Pancreas (tissue), 10 donors: ENCODE measurements around the gene PCED1B. TPM values are rescaled to one million over a fixed set of nuclear protein-coding genes. Genes with fewer than 3 reads are reported as not detected.
A peak's percentile ranks its signal among the peaks of the same experiment; 100 is the strongest.

Source experiments
- ATAC-seq, 4 donors: fragments of 200-7000 bp; cut with Tn5 transposase; one replicate each; pipeline versions ENCODE4 v1.8.0 to v1.9.1; 2020; ENCODE audit warnings: mild to moderate bottlenecking in 4 of 4, moderate library complexity in 4 of 4
- DNase-seq, 6 donors: peaks; one replicate each; pipeline ENCODE4 v3.0.0-alpha.2; 2020
- FAIRE-seq: peaks from 2 replicates; lab custom pipeline; 2012; peaks lifted over from hg19 to GRCh38; lab: Jason Lieb, UNC
- H3K27ac ChIP-seq, 4 donors: fragments of 200-600 bp; sonication (generic); 1 replicate in 3 of 4; 2 replicates in 1 of 4; pipeline versions ENCODE4 v1.5.0 to v1.8.0; 2020
- H3K27me3 ChIP-seq, 4 donors: fragments of 200-600 bp; one replicate each; pipeline ENCODE4 v1.8.0; 2021
- H3K36me3 ChIP-seq, 3 donors: fragments of 200-600 bp; sonication (generic) in 1 of 3; one replicate each; pipeline versions ENCODE4 v1.5.0 to v1.8.0; 2020 to 2021
- H3K4me1 ChIP-seq, 3 donors: fragments of 200-600 bp; one replicate each; pipeline ENCODE4 v1.8.0; 2021
- H3K4me3 ChIP-seq, 4 donors: fragments of 200-600 bp; sonication (generic) in 2 of 4; one replicate each; pipeline versions ENCODE4 v1.5.0 to v1.8.0; 2020 to 2021
- H3K9me3 ChIP-seq, 4 donors: fragments of 200-600 bp; one replicate each; pipeline ENCODE4 v1.8.0; 2021
- CTCF ChIP-seq, 4 donors: fragments of 200-600 bp; sonication (generic) in 3 of 4; IDR thresholded peaks; one replicate each; pipeline versions ENCODE4 v1.5.0 to v1.8.0; 2021; ENCODE audit warnings: antibody characterized with exemption in 4 of 4
- WGBS, 2 donors: extraction: QIAGEN DNeasy Blood & Tissue Kit; methylation state at CpG; one replicate each; pipeline ENCODE4 v1.1.7; 2013; 5-methylcytosine and 5-hydroxymethylcytosine counted together
- intact Hi-C, 3 donors: fragments of 100-400 bp; cut with DNase I; formaldehyde crosslinking; loops; one replicate each; pipeline versions ENCODE4 v1.11.1 to v1.14.2; 2022
- polyA plus RNA-seq, 2 donors: library from polyadenylated mRNA; stranded (reverse); fragments of 200-250 nt; gene quantifications; one replicate each; pipeline ENCODE4 v1.2.3, GENCODE V29; 2013
- total RNA-seq, 6 donors: library from RNA; stranded (reverse); fragmentation: NEBNext Ultra II Directional in 4 of 6; extraction: Animal tissue kit (Norgen Biotek cat#: 25700) in 4 of 6; gene quantifications; one replicate each; pipeline versions ENCODE4 v1.2.1 to v1.2.4, GENCODE V29; 2021 to 2023
- donor health status: healthy with polysubstance abuse.
- donor health status: DM: no; HTN: no; CAD: no; lungs with moderate emphysema.
- donor health status: DM: no; HTN: no; CAD: no.
- donor health status: control.
- donor health status: control.
- donor health status: Bipolar disorder and iron deficiency.
- donor health status: DM: yes; HTN: yes; CAD: no.
- donor health status: DM: no; HTN: no; CAD: no.
- donor health status: DM: no; HTN: no; CAD: no.
- donor health status: DM: yes; HTN: yes; CAD: no.

PCED1B gene
- total and polyA plus RNA-seq, 8 donors, result 0.71 to 6.4 (median 1.7) TPM

- FAIRE-seq, result no peak
- no peak for ATAC-seq
- H3K27me3 ChIP-seq, result no peaks in the 10 kb centered on the region
- DNase-seq, result no peak
- H3K4me1 ChIP-seq, result peaks cover 16 to 29% (median 28%) of the 10 kb centered on the region in 3 donors
- intact Hi-C loops, result no loop called here
- H3K27ac ChIP-seq, result no peak overlapping the region
- 85 to 87% methylated on average over 2 of the region's 2 CpGs for WGBS, 2 donors
- no peak for TF ChIP-seq CTCF (IDR thresholded peaks at IDR 0.05)
- H3K9me3 ChIP-seq, result no peaks in the 10 kb centered on the region
- H3K4me3 ChIP-seq, result no peak overlapping the region
- H3K36me3 ChIP-seq, result no peaks in the 10 kb centered on the region
Measured at GRCh38 chr12:47160316-47161244, 81.2 kb downstream of the PCED1B start.

- no peak overlapping the region for H3K4me3 ChIP-seq
- DNase-seq, result no peak
- H3K27ac ChIP-seq, result peak overlapping the region in 3 of 4 donors; percentile 2 to 82 (median 78)
- H3K4me1 ChIP-seq, result peaks cover 26 to 48% (median 46%) of the 10 kb centered on the region in 3 donors
- no peaks in the 10 kb centered on the region for H3K9me3 ChIP-seq
- peak; percentile 76 to 83 (median 82) for ATAC-seq
- H3K27me3 ChIP-seq, result no peaks in the 10 kb centered on the region
- intact Hi-C loops, result no loop called here
- no peaks in the 10 kb centered on the region for H3K36me3 ChIP-seq
- no peak for TF ChIP-seq CTCF (IDR thresholded peaks at IDR 0.05)
- FAIRE-seq, result no peak
Measured at GRCh38 chr12:47164116-47164515, 84.7 kb downstream of the PCED1B start.

GRCh38 chr12:47164724-47165439 lies 85.5 kb downstream of the PCED1B start:
- TF ChIP-seq CTCF (IDR thresholded peaks at IDR 0.05), result no peak
- no peaks in the 10 kb centered on the region for H3K27me3 ChIP-seq
- H3K9me3 ChIP-seq, result no peaks in the 10 kb centered on the region
- H3K36me3 ChIP-seq, result no peaks in the 10 kb centered on the region
- no peak overlapping the region for H3K4me3 ChIP-seq
- intact Hi-C loops, result no loop called here
- no peak for DNase-seq
- peak overlapping the region in 3 of 4 donors; percentile 2 to 82 (median 78) for H3K27ac ChIP-seq
- ATAC-seq, result peak; percentile 28 to 36 (median 32)
- FAIRE-seq, result no peak
- 71 to 93% methylated on average over 2 of the region's 2 CpGs for WGBS, 2 donors
- peaks cover 26 to 48% (median 46%) of the 10 kb centered on the region in 3 donors for H3K4me1 ChIP-seq

GRCh38 chr12:47165934-47166333 lies 86.5 kb downstream of the PCED1B start:
- Histone ChIP-seq H3K9me3 (no peaks in the 10 kb centered on the region), H3K27me3 (no peaks in the 10 kb centered on the region), H3K4me3 (no peak overlapping the region), H3K36me3 (no peaks in the 10 kb centered on the region), H3K4me1 (peaks cover 26 to 48% (median 46%) of the 10 kb centered on the region in 3 donors), H3K27ac (peak overlapping the region in 2 of 4 donors; percentile 78 to 82)
- WGBS, 2 donors, result 20 to 21% methylated on average over 5 of the region's 5 CpGs
- TF ChIP-seq CTCF (IDR thresholded peaks at IDR 0.05), result no peak
- ATAC-seq (peak; percentile 58 to 80 (median 75)), FAIRE-seq (no peak), DNase-seq (peak in 4 of 6 donors; percentile 19 to 74 (median 50))
- intact Hi-C loops, result no loop called here
